Progenitor cell of endocrine pancreas (in vitro differentiated cells): ENCODE measurements around the gene RASAL1. TPM values are rescaled to one million over a fixed set of nuclear protein-coding genes. Genes with fewer than 3 reads are reported as not detected.

Experiments
- DNase-seq: peaks from one replicate; pipeline ENCODE4 v3.0.0; 2021; ENCODE audit warnings: low spot score; ENCODE audit not compliant: unreplicated experiment
- H3K27ac Mint-ChIP-seq: 2 replicates; pipeline ENCODE4 v1.8.0; 2021; ENCODE audit warnings: mild to moderate bottlenecking, moderate library complexity, mixed read lengths
- H3K27me3 Mint-ChIP-seq: 2 replicates; pipeline ENCODE4 v1.8.0; 2021; ENCODE audit warnings: mixed read lengths
- H3K36me3 Mint-ChIP-seq: 2 replicates; pipeline ENCODE4 v1.8.0; 2022; ENCODE audit warnings: mixed read lengths; ENCODE audit not compliant: insufficient read depth
- H3K4me1 Mint-ChIP-seq: 2 replicates; pipeline ENCODE4 v1.8.0; 2021; ENCODE audit warnings: low read depth, mixed read lengths
- H3K4me3 Mint-ChIP-seq: 2 replicates; pipeline ENCODE4 v1.8.0; 2021; ENCODE audit warnings: low read depth, mild to moderate bottlenecking, moderate library complexity, mixed read lengths
- H3K9me3 Mint-ChIP-seq: 2 replicates; pipeline ENCODE4 v1.8.0; 2021; ENCODE audit warnings: low read depth, mixed read lengths
- total RNA-seq: library from RNA; stranded (reverse); gene quantifications from 2 replicates; pipeline ENCODE4 v1.2.1, GENCODE V29; 2021
- TF ChIP-seq, protein P1 (sequence below): fragments of 200-600 bp; sonication (generic); IDR thresholded peaks from one replicate; pipeline ENCODE4 v1.5.0; 2021; ENCODE audit warnings: antibody characterized with exemption, mild to moderate bottlenecking; ENCODE audit not compliant: unreplicated experiment

The RASAL1 gene
- total RNA-seq, 1 donor from 2014 or later = 0.46 TPM

DNA sequence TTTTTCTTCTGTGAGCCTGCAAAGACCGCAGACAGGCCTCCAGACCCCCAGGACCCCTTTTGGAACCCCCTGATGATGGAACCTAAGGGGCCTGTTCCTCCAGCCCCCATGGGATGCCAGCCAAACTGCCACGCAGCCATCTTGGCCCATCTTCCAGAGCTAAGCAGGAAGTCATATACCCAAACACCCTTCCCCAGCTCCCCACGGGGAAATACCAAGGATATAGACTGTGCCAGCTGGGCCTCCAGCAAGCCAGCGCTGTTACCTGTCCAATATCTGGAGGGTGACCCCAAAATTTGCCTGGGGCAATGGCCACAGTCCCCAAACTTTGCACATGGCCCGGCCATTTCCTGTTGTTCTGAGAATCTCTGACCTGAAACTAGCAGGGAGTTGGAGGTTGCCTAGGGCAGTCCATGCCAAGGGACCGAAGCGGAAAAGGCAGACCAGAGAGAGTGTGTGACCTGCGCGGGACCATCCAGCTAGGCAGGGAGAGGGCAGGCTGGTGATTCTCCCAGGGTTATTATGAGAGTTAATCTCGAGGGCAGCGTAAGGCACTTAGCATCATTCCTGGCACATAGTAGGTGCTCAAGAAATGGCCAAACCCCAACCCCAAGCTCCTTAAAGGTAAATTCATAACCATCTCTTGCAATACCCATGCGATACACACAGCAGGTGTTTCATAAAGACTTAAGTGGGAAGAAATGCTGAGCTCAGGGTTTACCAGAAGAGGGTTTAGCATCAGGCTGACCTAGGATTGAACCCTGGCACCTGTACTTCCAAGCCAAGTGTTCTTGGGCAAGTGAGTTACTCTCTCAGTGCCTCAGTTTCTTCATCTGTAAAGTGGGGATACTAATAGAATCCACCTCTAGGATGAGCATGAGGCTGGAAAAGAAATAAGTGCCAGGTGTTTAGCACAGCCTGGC is 2.6 kb upstream of the RASAL1 start:
- no peaks in the 10 kb centered on the region for H3K36me3 Mint-ChIP-seq
- DNase-seq = no peak
- TF ChIP-seq, protein P1, sequence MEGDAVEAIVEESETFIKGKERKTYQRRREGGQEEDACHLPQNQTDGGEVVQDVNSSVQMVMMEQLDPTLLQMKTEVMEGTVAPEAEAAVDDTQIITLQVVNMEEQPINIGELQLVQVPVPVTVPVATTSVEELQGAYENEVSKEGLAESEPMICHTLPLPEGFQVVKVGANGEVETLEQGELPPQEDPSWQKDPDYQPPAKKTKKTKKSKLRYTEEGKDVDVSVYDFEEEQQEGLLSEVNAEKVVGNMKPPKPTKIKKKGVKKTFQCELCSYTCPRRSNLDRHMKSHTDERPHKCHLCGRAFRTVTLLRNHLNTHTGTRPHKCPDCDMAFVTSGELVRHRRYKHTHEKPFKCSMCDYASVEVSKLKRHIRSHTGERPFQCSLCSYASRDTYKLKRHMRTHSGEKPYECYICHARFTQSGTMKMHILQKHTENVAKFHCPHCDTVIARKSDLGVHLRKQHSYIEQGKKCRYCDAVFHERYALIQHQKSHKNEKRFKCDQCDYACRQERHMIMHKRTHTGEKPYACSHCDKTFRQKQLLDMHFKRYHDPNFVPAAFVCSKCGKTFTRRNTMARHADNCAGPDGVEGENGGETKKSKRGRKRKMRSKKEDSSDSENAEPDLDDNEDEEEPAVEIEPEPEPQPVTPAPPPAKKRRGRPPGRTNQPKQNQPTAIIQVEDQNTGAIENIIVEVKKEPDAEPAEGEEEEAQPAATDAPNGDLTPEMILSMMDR = no peak
- peaks cover 35% of the 10 kb centered on the region for H3K27me3 Mint-ChIP-seq
- H3K4me3 Mint-ChIP-seq = no peak overlapping the region
- H3K9me3 Mint-ChIP-seq = no peaks in the 10 kb centered on the region
- peaks cover 5% of the 10 kb centered on the region for H3K4me1 Mint-ChIP-seq
- no peak overlapping the region for H3K27ac Mint-ChIP-seq

DNA sequence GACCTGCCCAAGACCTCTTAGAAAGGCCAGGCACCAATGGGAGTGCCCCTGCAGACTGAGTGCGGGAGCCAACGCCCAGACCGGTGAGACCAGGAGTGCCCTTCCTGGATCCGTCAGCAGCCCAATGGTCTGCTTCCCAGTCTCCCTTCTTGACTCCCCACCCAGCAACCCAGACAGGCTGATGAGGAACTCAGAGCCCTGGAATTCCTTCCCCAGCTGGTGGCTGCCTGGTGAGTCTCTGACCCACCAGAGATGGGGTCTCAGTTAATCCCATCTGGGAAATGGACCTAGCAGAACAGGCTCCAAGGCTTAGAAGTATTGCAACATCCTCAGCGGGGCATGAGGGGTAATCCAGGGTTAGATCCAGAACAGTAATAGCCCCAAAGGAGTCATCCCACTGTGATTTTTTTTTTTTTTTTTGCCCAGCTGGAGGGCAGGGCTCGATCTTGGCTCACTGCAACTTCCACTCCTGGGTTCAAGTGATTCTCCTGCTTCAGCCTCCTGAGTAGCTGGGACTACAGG is 1.5 kb upstream of the RASAL1 start:
- no peak for DNase-seq
- TF ChIP-seq, protein P1 = no peak
- Mint-ChIP-seq H3K36me3 (no peaks in the 10 kb centered on the region), H3K4me3 (no peak overlapping the region), H3K4me1 (peaks cover 5% of the 10 kb centered on the region), H3K9me3 (no peaks in the 10 kb centered on the region), H3K27ac (no peak overlapping the region), H3K27me3 (peaks cover 45% of the 10 kb centered on the region)

- peaks cover 5% of the 10 kb centered on the region for H3K4me1 Mint-ChIP-seq
- H3K9me3 Mint-ChIP-seq = no peaks in the 10 kb centered on the region
- no peak overlapping the region for H3K4me3 Mint-ChIP-seq
- no peak for DNase-seq
- H3K27ac Mint-ChIP-seq = no peak overlapping the region
- H3K36me3 Mint-ChIP-seq = no peaks in the 10 kb centered on the region
- TF ChIP-seq, protein P1 = no peak
- H3K27me3 Mint-ChIP-seq = peaks cover 50% of the 10 kb centered on the region
These were observed 798 bp upstream of the RASAL1 start for GRCh38 chr12:113136128-113136989.

- Mint-ChIP-seq H3K4me1 (peaks cover 5% of the 10 kb centered on the region), H3K27me3 (peaks cover 54% of the 10 kb centered on the region), H3K4me3 (no peak overlapping the region), H3K9me3 (no peaks in the 10 kb centered on the region), H3K27ac (no peak overlapping the region), H3K36me3 (no peaks in the 10 kb centered on the region)
- DNase-seq = no peak
- TF ChIP-seq, protein P1 = no peak
These were observed 1.0 kb downstream of the RASAL1 start for GRCh38 chr12:113134521-113134951.

DNA sequence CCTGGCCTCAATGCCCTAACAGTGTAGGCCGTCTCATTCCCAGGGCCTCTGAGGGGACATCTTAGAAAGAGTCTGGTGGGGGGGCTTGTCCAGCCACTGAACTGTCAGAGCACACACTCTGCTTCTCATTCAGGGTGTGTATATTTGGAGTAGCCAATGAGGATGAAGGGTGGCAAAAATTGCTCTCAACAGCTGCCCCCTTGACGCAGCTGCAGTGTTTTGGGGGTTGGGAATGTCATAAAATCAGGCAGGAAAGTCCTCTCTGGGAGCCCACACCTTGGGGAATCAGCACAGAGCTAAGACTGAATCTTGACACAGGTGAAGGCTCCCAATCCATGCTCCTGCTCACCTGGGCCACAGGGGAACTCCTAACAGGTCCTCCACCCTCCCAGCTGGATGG is 1.5 kb downstream of the RASAL1 start:
- Mint-ChIP-seq H3K27me3 (peaks cover 56% of the 10 kb centered on the region), H3K4me1 (peaks cover 5% of the 10 kb centered on the region), H3K9me3 (no peaks in the 10 kb centered on the region), H3K36me3 (no peaks in the 10 kb centered on the region), H3K27ac (no peak overlapping the region), H3K4me3 (no peak overlapping the region)
- TF ChIP-seq, protein P1 = no peak
- DNase-seq = no peak
